SU-DHL-6 (cell line): ENCODE data around the gene ACOX3.

ENCODE experiments used
- H2AFZ ChIP-seq: fragments of 200-600 bp; sonication (generic); 2 replicates; pipeline ENCODE4 v1.6.1; 2014; ENCODE audit warnings: low read depth, mild to moderate bottlenecking, moderate library complexity, mixed read lengths, antibody characterized with exemption, low read length; ENCODE audit not compliant: severe bottlenecking
- H3F3A ChIP-seq: fragments of 200-600 bp; shearing (Covaris generic); 2 replicates; pipeline ENCODE4 v1.6.0; 2016; ENCODE audit warnings: antibody characterized with exemption, mild to moderate bottlenecking; ENCODE audit not compliant: insufficient read depth
- H3K27ac ChIP-seq: fragments of 200-600 bp; sonication (generic); 2 replicates; pipeline ENCODE4 v1.5.1; 2016; ENCODE audit warnings: low read depth, mild to moderate bottlenecking, low read length, moderate library complexity, mixed read lengths
- H3K27me3 ChIP-seq: fragments of 200-600 bp; sonication (generic), shearing (Covaris generic); 2 replicates; pipeline ENCODE4 v1.6.0; 2014; ENCODE audit warnings: mild to moderate bottlenecking, low read length
- H3K36me3 ChIP-seq: fragments of 200-600 bp; sonication (generic); 2 replicates; pipeline ENCODE4 v1.6.1; 2014; ENCODE audit warnings: mild to moderate bottlenecking, low read length, mixed read lengths
- H3K4me2 ChIP-seq: fragments of 300-600, 200-600 bp; shearing (Covaris generic), sonication (generic); 2 replicates; pipeline ENCODE4 v1.6.0; 2014; ENCODE audit warnings: low read length, low read depth, mild to moderate bottlenecking; ENCODE audit not compliant: poor library complexity, severe bottlenecking
- H3K4me3 ChIP-seq: fragments of 200-600 bp; sonication (generic); 2 replicates; pipeline ENCODE4 v1.5.1; 2014; ENCODE audit warnings: antibody characterized with exemption, low read length, mild to moderate bottlenecking, mixed read lengths; ENCODE audit not compliant: insufficient read depth, poor library complexity, severe bottlenecking
- H3K79me2 ChIP-seq: fragments of 200-600 bp; sonication (generic); 2 replicates; pipeline ENCODE4 v1.6.1; 2014; ENCODE audit warnings: mild to moderate bottlenecking, low read length, moderate library complexity; ENCODE audit not compliant: insufficient read depth
- H3K9ac ChIP-seq: fragments of 200-600 bp; sonication (generic); 2 replicates; pipeline ENCODE4 v1.7.0; 2014; ENCODE audit warnings: mild to moderate bottlenecking, low read length
- H3K9me2 ChIP-seq: fragments of 200-600 bp; sonication (generic); replicated peaks from 2 replicates; pipeline ENCODE4 v1.6.1; 2014; ENCODE audit warnings: low read length; ENCODE audit not compliant: insufficient read depth
- H3K9me3 ChIP-seq: fragments of 200-600 bp; sonication (generic); 2 replicates; pipeline ENCODE4 v1.6.1; 2014; ENCODE audit warnings: low read length, mixed read lengths; ENCODE audit not compliant: insufficient read depth
- H4K20me1 ChIP-seq: fragments of 200-600 bp; sonication (generic); 2 replicates; pipeline ENCODE4 v1.6.1; 2014; ENCODE audit warnings: low read depth, mild to moderate bottlenecking, antibody characterized with exemption, low read length, moderate library complexity, mixed read lengths
- EZH2phosphoT487 ChIP-seq: fragments of 200-600 bp; sonication (generic), shearing (Covaris generic); conservative IDR thresholded peaks from 2 replicates; pipeline ENCODE4 v1.6.1; 2018; ENCODE audit warnings: mild to moderate bottlenecking, antibody characterized with exemption, low read length, moderate library complexity, mixed read lengths
- TF ChIP-seq, protein P1 (sequence below): fragments of 200-600 bp; sonication (generic); IDR thresholded peaks from one replicate; pipeline ENCODE4 v1.5.1; 2017; ENCODE audit warnings: antibody characterized with exemption, mild to moderate bottlenecking, low read length, moderate library complexity; ENCODE audit not compliant: insufficient read depth, poor library complexity, severe bottlenecking

The ACOX3 gene

DNA sequence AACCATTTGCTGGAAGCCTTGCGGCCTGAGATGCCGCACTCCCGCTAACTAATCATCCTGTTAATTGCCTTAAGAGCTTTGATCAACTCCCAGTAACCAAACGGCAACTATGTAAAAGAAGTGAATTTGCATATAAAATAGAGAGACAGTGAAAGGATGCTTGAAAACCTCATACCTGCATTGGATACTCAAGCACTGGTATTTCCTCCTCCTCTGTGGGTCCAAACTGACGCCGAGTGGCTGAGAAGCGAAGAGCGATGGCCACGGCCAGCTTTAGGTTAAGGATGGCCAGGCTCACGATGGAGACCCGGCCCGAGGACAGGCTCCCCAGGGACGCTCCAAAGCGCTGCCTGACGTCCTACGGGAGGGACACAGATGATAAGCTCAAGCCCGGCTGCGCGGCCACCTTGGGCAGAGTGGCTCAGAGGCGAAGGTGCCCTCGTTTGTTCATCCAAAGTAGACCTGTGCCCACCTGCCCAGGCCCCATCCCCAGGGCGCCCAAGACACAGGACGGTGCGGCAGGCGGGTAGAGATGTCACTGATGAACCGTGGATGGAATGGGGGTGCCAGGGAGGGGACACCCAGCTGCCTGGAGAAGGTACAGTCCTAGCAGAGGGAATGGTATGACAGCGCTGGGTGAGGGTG lies 43.6 kb downstream of the ACOX3 start:
- no peak overlapping the region for H3K4me2 ChIP-seq
- no peak overlapping the region for H3K27ac ChIP-seq
- no peaks in the 10 kb centered on the region for H4K20me1 ChIP-seq

DNA sequence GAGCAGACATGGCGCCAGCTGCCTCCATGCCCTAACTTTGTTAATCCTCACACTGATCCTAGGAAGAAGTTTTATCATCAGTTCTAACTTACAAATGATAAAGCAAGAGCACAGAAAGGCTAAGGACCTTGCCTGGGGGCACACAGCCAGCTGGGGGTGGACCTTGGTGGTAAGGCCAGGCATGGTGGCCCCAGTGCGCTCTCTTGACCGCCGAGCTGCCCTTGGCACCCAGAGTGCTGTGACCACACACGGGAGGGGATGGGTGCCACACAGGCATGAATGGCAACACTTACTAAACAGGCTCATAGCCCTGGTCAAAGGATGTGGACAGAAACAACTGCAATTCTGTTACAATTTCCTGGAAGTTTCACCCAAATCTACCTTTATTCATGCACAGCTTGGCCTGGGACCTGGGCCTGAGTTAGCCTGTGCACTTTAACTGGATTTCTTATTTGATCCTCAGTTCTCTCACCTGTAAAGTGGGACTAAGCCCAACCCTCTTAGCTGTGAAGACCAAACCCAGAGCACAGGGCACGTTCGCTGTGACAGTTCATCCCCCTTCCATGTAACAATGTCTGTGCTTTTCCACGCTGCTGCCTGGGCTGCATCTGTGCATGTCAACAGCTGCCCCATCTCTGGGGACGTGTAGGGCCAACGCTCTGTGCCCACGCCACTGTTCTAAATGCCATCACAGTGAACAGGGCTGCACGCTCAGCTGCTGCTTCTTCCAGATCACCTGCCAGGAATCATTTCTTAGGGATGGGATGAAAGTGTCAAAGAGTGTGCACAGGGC lies 44.8 kb downstream of the ACOX3 start:
- no peak overlapping the region for H3K9ac ChIP-seq
- no peak overlapping the region for H3K4me3 ChIP-seq
- H4K20me1 ChIP-seq, result no peaks in the 10 kb centered on the region
- H3K4me2 ChIP-seq, result no peak overlapping the region
- no peaks in the 10 kb centered on the region for H3K9me2 ChIP-seq
- no peak overlapping the region for H2AFZ ChIP-seq
- H3K36me3 ChIP-seq, result no peaks in the 10 kb centered on the region
- no peaks in the 10 kb centered on the region for H3K79me2 ChIP-seq
- H3F3A ChIP-seq, result no peaks in the 10 kb centered on the region; the same call in 1 of the 2 replicates
- no peaks in the 10 kb centered on the region for H3K27me3 ChIP-seq
- no peaks in the 10 kb centered on the region for H3K9me3 ChIP-seq
- no peak overlapping the region for H3K27ac ChIP-seq
- TF ChIP-seq EZH2phosphoT487, result no peak
- TF ChIP-seq, protein P1, sequence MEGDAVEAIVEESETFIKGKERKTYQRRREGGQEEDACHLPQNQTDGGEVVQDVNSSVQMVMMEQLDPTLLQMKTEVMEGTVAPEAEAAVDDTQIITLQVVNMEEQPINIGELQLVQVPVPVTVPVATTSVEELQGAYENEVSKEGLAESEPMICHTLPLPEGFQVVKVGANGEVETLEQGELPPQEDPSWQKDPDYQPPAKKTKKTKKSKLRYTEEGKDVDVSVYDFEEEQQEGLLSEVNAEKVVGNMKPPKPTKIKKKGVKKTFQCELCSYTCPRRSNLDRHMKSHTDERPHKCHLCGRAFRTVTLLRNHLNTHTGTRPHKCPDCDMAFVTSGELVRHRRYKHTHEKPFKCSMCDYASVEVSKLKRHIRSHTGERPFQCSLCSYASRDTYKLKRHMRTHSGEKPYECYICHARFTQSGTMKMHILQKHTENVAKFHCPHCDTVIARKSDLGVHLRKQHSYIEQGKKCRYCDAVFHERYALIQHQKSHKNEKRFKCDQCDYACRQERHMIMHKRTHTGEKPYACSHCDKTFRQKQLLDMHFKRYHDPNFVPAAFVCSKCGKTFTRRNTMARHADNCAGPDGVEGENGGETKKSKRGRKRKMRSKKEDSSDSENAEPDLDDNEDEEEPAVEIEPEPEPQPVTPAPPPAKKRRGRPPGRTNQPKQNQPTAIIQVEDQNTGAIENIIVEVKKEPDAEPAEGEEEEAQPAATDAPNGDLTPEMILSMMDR, result no peak

More for the DNA sequence above, 43.6 kb downstream of the ACOX3 start:
- H3K36me3 ChIP-seq, result no peaks in the 10 kb centered on the region
- no peaks in the 10 kb centered on the region for H3K9me3 ChIP-seq
- H3K27me3 ChIP-seq, result no peaks in the 10 kb centered on the region
- no peaks in the 10 kb centered on the region for H3K79me2 ChIP-seq
- no peaks in the 10 kb centered on the region for H3F3A ChIP-seq
- no peak for TF ChIP-seq EZH2phosphoT487
- TF ChIP-seq, protein P1, result no peak
- no peak overlapping the region for H3K9ac ChIP-seq
- no peaks in the 10 kb centered on the region for H3K9me2 ChIP-seq
- no peak overlapping the region for H2AFZ ChIP-seq
- no peak overlapping the region for H3K4me3 ChIP-seq

DNA sequence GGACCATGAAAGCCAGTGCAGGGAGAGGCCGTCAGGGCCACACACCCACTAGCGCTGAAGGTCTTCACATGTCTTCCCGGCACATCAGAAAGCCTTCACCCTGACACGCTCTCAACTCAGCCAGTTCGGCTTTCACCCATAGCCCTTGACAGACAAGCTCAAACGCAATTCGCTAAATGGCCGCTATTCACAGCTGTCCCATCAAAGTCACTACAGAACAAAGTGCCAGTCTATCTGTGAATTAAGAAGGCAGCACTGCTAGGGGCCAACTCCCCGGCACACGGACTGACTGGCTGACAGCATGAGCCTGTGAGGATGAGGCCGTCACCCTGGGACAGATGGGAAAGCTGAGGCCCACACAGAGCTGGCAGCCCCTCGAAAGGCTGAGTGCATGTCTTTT lies 45.7 kb downstream of the ACOX3 start:
- no peaks in the 10 kb centered on the region for H3K36me3 ChIP-seq
- H3K9me3 ChIP-seq, result no peaks in the 10 kb centered on the region
- H4K20me1 ChIP-seq, result no peaks in the 10 kb centered on the region
- no peaks in the 10 kb centered on the region for H3K79me2 ChIP-seq
- H3F3A ChIP-seq, result no peaks in the 10 kb centered on the region; the same call in 1 of the 2 replicates
- TF ChIP-seq, protein P1, result no peak
- no peak for TF ChIP-seq EZH2phosphoT487
- no peaks in the 10 kb centered on the region for H3K9me2 ChIP-seq
- H3K4me3 ChIP-seq, result no peak overlapping the region
- H3K4me2 ChIP-seq, result no peak overlapping the region
- no peaks in the 10 kb centered on the region for H3K27me3 ChIP-seq
- no peak overlapping the region for H3K27ac ChIP-seq
- H3K9ac ChIP-seq, result no peak overlapping the region
- H2AFZ ChIP-seq, result no peak overlapping the region
